Prostate gland (tissue), 2 donors: ENCODE measurements around the gene DAPK1. TPM values are rescaled to one million over a fixed set of nuclear protein-coding genes. Genes with fewer than 3 reads are reported as not detected.

Experiments used
- DNase-seq: peaks from one replicate; pipeline ENCODE4 v3.0.0-alpha.2; 2019; ENCODE audit warnings: low spot score
- H3K27ac ChIP-seq, 2 donors: fragments of 200-600 bp; sonication (generic); 2 replicates each; pipeline ENCODE4 v1.5.1; 2017 to 2019
- H3K27me3 ChIP-seq: fragments of 200-600 bp; sonication (generic); replicated peaks from 2 replicates; pipeline ENCODE4 v1.5.1; 2019; ENCODE audit not compliant: insufficient read depth
- H3K36me3 ChIP-seq, 2 donors: fragments of 200-600 bp; sonication (generic); 1 replicate in 1 of 2; 2 replicates in 1 of 2; pipeline versions ENCODE4 v1.5.1 to v1.8.1; 2017 to 2019
- H3K4me1 ChIP-seq: fragments of 200-600 bp; sonication (generic); replicated peaks from 2 replicates; pipeline ENCODE4 v1.5.1; 2019
- H3K4me3 ChIP-seq, 2 donors: fragments of 200-600 bp; sonication (generic); 2 replicates each; pipeline ENCODE4 v1.5.1; 2017 to 2019
- H3K9me3 ChIP-seq: fragments of 200-600 bp; sonication (generic); 2 replicates; pipeline ENCODE4 v1.5.1; 2017
- POLR2A ChIP-seq: fragments of 450-650 bp; IDR thresholded peaks from one replicate; pipeline ENCODE4 v1.6.1; 2016; ENCODE audit warnings: antibody characterized with exemption, mild to moderate bottlenecking
- POLR2AphosphoS5 ChIP-seq: sonication (generic); formaldehyde crosslinking; IDR thresholded peaks from one replicate; pipeline ENCODE4 v1.6.1; 2017; ENCODE audit warnings: antibody characterized with exemption
- WGBS: methylation state at CpG from one replicate; pipeline ENCODE4 v1.1.5; 2018; 5-methylcytosine and 5-hydroxymethylcytosine counted together
- intact Hi-C: fragments of 100-400 bp; cut with DNase I; formaldehyde crosslinking; loops from one replicate; pipeline ENCODE4 v1.14.2; 2022
- total RNA-seq, 2 donors: library from RNA; depleted of rRNA; stranded (reverse); fragments of >200 nt; gene quantifications; one replicate each; pipeline ENCODE4 v1.1.0, GENCODE V29; 2016
- TF ChIP-seq, protein P1 (sequence below), 4 experiments: fragments of 200-600 bp in 2 of 4; fragments of 450-650 bp in 2 of 4; sonication (generic) in 2 of 4; IDR thresholded peaks; 1 replicate in 3 of 4; 2 replicates in 1 of 4; pipeline ENCODE4 v1.5.1; 2016 to 2019; ENCODE audit warnings: antibody characterized with exemption in 4 of 4, mild to moderate bottlenecking in 2 of 4, moderate library complexity in 2 of 4

The DAPK1 gene
- total RNA-seq, 2 donors from 2014 or later: 13.9 to 39.1 TPM

DNA sequence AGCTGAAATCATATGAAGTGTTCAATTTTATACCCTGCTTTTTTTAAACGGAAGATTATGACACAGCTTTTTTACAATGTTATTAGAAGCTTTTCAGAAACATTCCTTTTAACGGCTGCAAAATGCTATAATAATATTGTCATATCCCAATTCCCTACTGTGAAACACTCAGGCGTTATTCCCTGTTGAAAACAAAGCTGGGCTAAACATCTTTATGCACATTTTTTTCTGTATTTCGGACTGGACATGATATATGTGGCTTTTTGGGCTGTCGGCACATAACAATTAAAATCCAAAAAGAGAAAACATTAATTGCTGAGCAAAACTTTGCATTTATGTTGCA lies 216.3 kb downstream of the DAPK1 start:
- H3K4me1 ChIP-seq: peaks cover 3% of the 10 kb centered on the region
- DNase-seq: no peak
- no peak overlapping the region for H3K4me3 ChIP-seq
- intact Hi-C loops: no loop called here
- H3K27me3 ChIP-seq: no peaks in the 10 kb centered on the region
- WGBS: 46% methylated on average over 5 of the region's 5 CpGs
- H3K36me3 ChIP-seq: no peaks in the 10 kb centered on the region
- TF ChIP-seq POLR2A (no peak), POLR2AphosphoS5 (no peak)
- TF ChIP-seq, protein P1, sequence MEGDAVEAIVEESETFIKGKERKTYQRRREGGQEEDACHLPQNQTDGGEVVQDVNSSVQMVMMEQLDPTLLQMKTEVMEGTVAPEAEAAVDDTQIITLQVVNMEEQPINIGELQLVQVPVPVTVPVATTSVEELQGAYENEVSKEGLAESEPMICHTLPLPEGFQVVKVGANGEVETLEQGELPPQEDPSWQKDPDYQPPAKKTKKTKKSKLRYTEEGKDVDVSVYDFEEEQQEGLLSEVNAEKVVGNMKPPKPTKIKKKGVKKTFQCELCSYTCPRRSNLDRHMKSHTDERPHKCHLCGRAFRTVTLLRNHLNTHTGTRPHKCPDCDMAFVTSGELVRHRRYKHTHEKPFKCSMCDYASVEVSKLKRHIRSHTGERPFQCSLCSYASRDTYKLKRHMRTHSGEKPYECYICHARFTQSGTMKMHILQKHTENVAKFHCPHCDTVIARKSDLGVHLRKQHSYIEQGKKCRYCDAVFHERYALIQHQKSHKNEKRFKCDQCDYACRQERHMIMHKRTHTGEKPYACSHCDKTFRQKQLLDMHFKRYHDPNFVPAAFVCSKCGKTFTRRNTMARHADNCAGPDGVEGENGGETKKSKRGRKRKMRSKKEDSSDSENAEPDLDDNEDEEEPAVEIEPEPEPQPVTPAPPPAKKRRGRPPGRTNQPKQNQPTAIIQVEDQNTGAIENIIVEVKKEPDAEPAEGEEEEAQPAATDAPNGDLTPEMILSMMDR (IDR thresholded peaks at IDR 0.05): no peak
- no peaks in the 10 kb centered on the region for H3K9me3 ChIP-seq
- peak overlapping the region; percentile 19 to 29 for H3K27ac ChIP-seq

DNA sequence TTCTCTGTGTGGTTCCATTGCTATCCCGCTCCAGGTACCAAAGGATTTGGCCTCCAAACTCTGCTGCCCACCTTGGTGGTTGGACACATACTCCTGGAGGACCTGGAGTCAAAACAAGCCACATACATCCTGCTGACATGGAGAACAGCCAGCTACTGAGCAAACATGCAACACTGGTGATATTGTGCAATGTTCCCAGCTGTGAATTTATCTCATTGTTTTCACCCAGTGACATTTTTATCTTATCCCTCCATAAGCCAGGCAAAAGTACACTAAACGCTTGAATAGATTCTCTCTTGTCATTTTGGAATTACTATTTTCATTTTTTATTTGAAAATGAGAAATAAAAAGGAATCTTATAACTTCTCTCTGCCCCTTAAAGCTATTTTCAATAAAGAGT lies 217.2 kb downstream of the DAPK1 start:
- Histone ChIP-seq H3K9me3 (no peaks in the 10 kb centered on the region), H3K36me3 (no peaks in the 10 kb centered on the region), H3K27ac (peak overlapping the region in 1 of 2 donors; percentile 46), H3K4me3 (no peak overlapping the region), H3K27me3 (no peaks in the 10 kb centered on the region), H3K4me1 (peaks cover 3% of the 10 kb centered on the region)
- intact Hi-C loops: no loop called here
- 48% methylated on average over 2 of the region's 2 CpGs for WGBS
- DNase-seq: peak; percentile 82
- TF ChIP-seq POLR2A (no peak), POLR2AphosphoS5 (peak; percentile 89)
- TF ChIP-seq, protein P1 (IDR thresholded peaks at IDR 0.05): no peak

DNA sequence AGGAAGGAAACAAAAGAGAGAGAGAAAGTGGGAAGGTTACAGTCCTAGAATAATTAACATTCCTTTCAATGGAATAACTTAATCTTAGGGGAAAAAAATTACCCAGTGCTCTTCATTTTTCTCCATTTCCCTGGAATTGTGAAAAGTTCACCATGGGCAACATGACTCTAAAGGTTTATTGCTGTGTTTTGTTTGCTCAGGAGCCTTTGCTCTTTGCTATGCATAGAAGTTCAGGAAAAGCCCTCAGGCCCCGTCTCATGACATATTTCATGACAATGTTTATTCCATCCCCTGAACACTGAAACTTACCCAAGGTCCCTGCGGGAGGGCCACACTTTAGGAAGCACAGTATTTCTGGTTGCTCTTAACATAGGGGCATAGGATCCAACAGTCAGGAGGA lies 218.5 kb downstream of the DAPK1 start:
- 48% methylated on average over 2 of the region's 2 CpGs for WGBS
- Histone ChIP-seq H3K27me3 (no peaks in the 10 kb centered on the region), H3K9me3 (no peaks in the 10 kb centered on the region), H3K4me1 (peaks cover 3% of the 10 kb centered on the region), H3K27ac (no peak overlapping the region), H3K4me3 (no peak overlapping the region), H3K36me3 (no peaks in the 10 kb centered on the region)
- TF ChIP-seq POLR2A: no peak
- no peak for TF ChIP-seq POLR2AphosphoS5
- TF ChIP-seq, protein P1 (IDR thresholded peaks at IDR 0.05): no peak
- intact Hi-C loops: no loop called here
- no peak for DNase-seq

DNA sequence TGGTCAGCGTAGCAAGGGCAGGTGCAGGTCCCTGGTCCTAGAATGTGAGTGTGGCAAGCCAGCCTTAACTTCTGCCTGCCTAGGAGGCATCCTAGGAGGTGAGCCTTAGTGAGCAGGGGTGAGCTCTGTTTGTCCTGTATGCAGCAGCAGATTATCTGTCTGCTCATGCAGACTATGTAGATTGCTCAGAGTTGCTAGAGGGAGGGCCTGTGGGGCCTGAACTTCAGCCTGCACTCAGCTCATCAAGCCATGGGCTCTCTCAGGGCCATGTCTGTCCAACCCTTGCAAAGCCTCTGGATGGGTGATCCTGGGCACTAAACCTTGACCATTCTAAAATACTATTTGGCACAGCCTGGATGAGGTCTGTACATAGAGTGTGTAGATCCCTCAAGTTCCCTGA lies 219.8 kb downstream of the DAPK1 start:
- Histone ChIP-seq H3K27ac (no peak overlapping the region), H3K4me1 (peaks cover 3% of the 10 kb centered on the region), H3K27me3 (no peaks in the 10 kb centered on the region), H3K36me3 (no peaks in the 10 kb centered on the region), H3K4me3 (no peak overlapping the region), H3K9me3 (no peaks in the 10 kb centered on the region)
- 85% methylated on average over 1 of the region's 1 CpG for WGBS
- TF ChIP-seq POLR2AphosphoS5 (no peak), POLR2A (no peak)
- TF ChIP-seq, protein P1 (IDR thresholded peaks at IDR 0.05): no peak
- intact Hi-C loops: no loop called here
- no peak for DNase-seq

DNA sequence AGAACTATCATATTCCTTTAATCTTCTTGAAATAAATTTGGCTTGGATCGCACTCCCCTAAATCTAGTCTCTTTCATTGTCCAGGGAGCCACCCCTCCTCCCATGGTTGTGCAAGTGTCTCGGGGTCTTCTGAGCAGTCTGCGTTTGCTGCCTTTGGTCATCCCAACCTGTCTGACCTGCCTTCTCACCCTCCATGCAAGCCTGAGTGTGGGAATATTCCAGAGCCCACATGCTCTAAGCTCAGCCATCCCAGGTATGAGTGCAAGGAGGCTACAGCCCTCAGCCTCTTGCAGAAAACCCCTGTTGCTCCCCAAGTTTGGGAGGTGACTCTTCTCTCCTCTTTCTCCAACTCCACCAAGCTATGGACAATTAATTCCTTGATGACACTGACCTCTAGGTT lies 220.6 kb downstream of the DAPK1 start:
- intact Hi-C loops: no loop called here
- Histone ChIP-seq H3K27ac (no peak overlapping the region), H3K9me3 (no peaks in the 10 kb centered on the region), H3K27me3 (no peaks in the 10 kb centered on the region), H3K4me3 (no peak overlapping the region), H3K36me3 (no peaks in the 10 kb centered on the region), H3K4me1 (peaks cover 3% of the 10 kb centered on the region)
- DNase-seq: no peak
- WGBS: 98% methylated on average over 3 of the region's 3 CpGs
- TF ChIP-seq POLR2A: no peak
- no peak for TF ChIP-seq POLR2AphosphoS5
- TF ChIP-seq, protein P1 (IDR thresholded peaks at IDR 0.05): no peak
